Activated T-cell treated with anti-CD3 and anti-CD28 coated beads for 1 hour (primary cell): ENCODE data around the gene DRD4.

Source experiments
- DNase-seq: peaks from one replicate; pipeline ENCODE4 v3.0.0-alpha.2; 2020; ENCODE audit warnings: low read depth

DRD4 gene

DNA sequence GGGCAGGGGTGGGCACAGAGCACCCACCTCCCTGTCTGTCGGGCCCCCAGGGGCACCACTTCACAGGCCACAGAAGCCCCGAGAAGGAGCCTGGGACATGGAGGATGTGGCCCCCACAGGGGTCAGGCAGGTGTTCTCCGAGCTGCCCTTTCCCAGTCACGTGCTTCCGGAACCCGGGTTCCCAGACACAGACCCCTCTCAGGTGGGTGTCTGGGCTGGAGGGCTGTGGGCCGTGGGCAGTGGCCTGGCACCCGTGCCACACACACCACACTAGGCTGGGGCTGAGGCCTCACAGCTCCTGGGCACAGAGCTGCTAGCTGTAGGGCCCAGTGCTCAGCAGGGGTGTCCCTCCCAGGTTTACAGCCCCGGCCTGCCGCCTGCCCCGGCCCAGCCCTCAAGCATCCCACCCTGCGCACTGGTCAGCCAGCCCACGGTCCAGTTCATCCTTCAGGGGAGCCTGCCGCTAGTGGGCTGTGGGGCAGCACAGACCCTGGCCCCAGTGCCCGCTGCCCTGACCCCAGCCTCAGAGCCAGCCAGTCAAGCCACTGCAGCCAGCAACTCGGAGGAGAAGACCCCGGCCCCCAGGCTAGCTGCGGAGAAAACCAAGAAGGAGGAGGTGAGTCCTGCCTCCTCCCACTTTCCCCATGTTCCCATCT lies 26.8 kb upstream of the DRD4 start:
- DNase-seq = no peak

DNA sequence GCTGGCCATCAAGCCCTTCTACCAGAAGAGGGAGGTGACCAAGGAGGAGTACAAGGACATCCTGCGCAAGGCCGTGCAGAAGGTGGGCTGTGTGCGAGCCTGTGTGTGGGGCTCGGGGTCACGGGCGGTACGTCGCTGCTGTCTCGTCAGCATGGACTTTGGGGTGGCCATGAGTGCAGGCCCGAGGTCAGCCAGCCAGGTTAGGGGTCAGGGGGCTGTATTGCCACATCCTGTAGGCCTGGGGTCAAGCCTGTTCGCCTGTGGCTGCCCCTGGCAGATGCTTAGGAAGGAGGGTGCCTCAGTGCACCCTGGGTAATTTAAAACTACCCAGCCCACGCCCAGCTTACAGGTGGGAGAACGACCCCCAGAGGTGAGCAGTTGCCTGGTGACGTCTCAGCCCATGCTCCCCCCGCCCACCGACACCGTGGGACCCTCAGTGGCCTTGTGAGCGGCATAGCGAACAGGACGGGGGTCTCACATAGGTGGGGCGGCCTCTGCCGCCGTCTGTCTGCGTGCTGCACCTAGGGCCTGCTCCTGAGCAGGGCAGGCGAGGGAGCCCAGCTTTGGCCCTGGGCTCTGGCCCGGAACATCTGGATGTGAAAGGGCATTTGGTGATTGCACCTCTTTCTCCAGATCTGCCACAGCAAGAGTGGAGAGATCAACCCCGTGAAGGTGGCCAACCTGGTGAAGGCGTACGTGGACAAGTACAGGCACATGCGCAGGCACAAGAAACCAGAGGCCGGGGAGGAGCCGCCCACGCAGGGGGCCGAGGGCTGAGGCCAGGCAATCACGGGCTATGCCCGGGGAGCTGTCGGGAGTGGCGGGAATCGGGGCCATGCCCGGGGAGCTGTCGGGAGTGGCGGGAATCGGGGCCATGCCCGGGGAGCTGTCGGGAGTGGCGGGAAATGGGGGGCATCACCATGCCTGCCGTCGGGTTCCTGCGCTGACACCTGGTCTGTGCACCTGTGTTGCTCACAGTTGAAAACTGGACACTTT lies 25.8 kb upstream of the DRD4 start:
- DNase-seq = no peak

DNA sequence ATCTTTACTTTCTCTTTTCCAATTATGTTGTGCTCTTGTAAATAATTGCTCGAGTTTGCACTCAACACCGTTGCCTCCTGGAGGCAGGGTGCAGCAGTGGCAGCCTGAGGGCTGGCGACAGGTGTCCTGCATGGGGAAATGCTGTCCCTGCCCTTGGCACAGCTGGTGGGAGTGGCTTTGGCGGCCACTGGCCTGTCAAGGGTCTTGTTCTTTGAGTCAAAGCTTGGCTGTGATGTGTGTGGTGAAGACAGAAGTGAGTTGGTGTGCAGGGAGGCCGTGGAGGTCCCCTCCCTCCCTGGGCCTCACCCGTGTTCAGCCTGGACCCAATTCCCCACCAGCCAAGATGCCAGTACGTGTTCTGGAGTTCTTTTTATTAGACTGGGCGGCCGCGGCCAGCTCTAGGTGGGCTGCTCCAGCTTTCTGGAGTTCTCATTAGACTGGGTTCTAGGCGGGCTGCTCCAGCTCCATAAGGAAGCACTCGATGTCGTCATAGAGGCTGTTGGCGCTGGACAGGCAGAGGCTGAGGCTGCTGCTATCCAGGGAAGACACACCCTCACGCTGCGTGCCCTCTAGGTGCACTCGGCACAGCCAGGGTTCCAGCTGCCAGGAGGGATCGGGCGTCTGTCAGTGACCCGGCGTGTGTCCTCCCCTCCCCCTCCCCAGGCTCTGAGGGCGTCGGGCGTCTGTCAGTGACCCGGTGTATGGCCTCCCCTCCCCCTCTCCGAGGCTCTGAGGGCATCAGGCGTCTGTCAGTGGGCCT lies 24.7 kb upstream of the DRD4 start:
- no peak for DNase-seq

DNA sequence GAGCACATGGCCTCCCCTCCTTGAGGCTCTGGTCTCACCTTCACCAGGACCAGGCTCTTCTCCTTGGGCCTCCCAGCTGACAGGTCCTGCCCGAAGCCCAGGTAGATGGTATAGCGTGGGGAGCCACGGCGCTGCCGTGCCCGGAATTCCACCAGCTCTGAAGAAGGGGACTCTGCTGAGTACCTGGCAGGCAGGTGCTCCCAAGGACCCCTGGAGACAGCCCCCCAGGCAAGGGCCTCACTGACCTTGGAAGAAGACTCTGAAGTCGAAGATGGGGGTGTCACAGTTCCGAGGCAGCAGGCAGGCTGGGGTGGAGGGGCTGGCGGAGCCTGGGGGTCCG lies 24.1 kb upstream of the DRD4 start:
- DNase-seq = no peak

DNA sequence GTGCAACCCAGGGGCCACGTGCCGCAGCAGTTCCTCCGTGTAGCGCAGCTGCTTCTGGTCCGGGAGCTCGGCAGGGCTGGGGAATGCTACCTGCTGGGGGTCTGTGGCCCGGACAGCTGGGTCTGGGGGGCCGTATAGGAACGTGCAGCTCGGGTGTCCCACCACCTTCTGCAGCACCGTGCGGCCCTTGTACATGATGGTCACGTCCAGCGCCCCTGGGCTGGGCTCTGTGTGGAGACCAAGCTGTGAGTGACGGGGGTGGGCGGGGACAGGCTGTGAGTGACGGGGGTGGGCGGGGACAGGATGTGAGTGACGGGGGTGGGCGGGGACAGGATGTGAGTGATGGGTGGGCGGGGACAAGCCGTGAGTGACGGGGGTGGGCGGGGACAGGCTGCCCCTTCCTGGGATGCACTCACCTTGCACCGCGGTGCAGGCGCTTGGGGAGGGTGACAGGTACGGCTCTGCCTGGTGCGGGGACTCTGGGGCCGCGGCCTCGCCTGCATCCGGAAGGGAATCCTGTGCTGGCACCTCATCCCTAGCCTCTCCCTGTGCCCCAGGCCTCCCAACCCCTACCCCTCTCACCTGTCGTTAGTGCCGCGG lies 23.6 kb upstream of the DRD4 start:
- DNase-seq = peak; percentile 83

DNA sequence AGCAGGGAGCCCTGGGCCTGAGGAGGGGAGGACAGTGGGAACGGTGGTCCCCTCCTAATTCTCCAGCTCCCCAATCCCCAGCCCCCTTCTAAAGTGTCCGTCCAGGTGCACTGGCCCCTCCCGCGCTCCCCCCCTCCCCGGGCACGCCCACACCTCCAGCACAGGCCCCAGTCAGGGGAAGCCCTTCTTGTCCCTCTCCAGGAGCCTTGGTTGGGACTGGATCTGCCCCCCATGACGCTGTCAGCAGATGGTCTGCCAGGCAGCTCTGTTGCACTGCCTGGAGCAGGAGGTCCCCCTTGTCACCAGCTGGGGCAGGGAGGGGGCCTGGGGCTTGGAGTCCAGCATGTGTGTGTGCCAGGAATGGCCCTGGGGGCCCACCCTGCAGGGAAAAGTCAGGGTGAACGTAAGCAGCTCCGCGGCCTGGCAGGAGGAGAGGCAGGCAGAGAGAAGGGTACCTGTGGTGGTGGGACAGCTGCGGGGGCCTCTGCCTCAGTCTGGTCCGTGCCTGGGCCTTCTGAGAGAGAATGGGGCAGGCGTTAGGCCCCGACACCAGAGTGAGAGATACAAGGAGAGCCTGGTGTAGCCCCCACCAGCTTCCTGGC lies 22.9 kb upstream of the DRD4 start:
- no peak for DNase-seq

DNA sequence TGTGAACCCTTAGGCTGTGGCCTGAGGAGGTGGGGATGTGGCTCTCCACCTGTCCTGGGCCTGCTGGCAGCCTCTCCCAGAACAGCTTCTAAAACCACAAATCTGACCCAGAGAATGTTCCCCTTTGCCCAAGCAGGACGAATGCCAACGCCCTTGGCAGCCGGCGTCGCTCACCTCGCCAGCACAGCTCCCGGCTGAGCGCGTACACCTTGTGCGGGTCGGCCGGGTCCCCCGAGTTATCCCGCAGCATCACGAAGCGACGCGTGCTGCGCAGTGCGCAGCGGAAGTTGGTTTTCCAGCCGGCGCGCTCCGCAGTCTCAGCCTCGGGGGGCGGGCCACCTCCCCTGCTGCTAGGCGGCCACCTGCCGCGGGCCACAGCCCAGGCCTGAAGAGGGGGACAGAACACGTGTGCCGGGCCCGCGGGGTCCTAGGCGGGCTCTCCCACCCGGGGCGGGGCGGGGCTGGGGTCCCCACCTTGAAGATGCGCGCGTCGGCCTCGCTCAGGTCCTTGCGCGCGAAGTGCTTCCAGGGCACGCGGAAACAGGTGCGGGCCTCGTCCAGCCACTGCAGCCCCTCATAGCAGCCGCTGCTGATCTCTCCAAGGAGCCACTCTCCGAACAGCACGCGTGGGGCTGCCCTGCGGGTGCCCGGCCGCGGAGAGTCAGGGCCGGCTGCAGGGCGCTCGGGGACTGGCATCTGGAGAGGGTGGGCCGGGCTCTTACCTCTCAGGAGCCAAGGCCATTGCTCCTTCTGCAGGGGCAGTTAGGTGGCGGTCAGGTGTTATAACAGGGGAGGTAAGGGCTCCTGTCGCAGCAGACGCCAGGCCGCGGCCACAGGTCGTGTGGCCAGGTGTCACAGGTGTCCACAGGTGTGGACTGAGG lies 22.2 kb upstream of the DRD4 start:
- no peak for DNase-seq

DNA sequence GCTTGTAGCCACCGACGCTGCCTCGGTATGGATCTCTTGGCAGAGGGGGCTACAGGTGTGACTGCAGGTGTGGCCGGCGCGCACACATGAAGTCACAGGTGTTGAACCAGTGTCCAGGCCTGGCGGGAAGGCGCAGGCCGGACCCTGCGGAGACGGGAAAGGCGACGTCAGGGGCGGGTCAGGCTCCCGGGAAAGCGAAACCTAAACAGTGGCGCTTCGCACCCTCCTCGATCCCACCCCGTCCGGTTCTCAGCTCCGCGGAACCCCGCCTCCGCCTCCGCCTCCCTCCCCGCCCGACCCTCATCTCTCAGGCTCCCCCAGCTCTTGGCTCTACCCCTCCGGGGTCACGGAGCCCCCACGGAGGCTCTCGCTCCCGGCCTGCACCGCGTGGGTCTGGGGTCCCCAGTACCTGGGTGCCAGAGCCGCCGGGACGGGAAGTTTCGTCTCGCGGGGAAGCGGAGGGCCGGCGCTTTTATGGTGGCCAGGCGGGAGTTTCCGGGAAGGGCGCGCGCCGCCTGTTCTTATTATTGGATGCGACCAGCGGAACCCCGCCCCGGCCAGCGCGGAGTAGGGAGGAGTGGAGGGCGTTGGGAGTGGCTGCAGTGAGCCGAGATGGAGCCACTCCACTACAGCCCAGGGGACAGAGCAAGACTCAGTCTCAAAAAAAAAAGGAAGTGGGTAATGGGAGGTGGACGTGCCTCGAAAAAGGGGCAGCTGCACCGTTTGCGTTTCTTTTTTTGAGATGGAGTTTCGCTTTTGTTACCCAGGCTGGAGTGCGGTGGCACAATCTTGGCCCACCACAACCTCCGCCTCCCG lies 21.4 kb upstream of the DRD4 start, which contains the start of gene IRF7:
Gene IRF7 (minus strand): TSS at position 447 of the 816 bp plus-strand sequence. CDS start 586 bp downstream, outside the sequence.
- DNase-seq = peak; percentile 85

DNA sequence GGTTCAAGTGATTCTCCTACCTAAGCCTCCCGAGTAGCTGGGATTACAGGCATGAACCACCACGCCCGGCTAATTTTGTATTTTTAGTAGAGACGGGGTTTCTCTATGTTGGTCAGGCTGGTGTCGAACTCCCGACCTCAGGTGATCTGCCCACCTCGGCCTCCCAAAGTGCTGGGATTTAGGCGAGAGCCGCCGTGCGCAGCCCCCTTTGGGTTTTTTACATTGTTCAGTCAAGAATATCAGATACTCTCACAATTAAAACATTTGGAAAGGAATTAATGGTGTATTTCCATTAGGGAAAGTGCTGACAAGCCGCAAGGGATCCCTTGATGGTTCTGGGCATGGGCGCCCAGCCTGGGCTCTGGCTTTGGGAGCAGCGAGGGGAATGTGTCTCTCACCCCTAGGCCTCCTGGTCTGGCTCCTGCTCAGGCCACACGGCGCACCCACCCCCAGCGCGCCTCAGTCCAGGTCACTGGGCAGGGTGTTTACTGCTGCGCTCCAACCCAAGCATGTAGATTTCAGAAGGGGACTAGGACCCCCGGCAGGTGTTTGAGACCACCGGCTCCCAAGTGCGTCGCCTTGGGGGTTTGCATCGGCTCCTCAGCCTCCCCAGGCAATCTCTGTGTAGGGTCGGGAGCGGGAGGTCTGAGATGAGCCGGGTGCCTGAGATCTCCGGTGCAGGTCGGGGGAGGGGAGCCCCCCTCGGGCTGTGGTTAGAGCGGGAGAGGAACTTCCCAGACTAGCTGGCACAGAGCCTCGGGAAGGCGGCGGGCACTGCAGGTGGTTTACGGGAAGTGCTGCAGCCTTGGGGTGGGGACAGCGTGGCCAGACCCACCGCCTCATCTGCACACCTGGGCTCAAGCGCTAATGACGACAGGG lies 20.5 kb upstream of the DRD4 start:
- no peak for DNase-seq

DNA sequence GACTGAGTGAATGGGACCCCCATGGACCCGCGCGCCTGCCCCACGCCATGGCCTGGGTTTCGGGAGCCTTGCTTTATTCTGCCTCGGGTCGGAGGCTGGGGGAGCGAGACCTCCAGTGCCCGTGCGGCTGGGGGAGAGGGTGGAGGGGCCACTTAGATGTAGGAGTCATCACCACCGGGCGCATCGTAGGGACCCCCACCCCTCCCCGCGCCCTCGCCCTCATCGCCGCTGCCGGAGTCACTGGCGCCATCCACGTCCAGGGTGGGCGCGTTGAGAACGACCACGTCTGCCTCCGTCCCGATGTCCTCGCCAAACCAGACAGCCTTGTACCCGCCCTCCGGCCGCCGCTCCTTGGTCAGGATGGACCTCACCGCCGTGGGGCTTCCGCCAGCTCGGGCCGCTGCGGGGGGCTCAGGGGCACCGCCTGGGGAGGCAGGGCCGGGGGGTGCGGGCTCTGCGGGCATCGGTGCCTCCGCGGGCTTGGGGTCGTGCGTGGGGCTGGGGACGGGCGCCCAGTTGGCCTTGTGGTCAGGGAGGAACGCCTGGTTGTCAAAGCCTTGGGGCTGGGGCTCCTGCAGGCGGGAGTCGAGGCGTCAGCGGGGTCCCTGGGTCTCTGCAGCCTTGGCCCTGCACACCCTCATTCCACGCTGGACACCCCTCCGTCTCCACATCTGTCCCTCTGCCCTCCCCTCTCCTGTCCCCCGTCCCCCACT lies 19.7 kb upstream of the DRD4 start:
- DNase-seq = no peak

DNA sequence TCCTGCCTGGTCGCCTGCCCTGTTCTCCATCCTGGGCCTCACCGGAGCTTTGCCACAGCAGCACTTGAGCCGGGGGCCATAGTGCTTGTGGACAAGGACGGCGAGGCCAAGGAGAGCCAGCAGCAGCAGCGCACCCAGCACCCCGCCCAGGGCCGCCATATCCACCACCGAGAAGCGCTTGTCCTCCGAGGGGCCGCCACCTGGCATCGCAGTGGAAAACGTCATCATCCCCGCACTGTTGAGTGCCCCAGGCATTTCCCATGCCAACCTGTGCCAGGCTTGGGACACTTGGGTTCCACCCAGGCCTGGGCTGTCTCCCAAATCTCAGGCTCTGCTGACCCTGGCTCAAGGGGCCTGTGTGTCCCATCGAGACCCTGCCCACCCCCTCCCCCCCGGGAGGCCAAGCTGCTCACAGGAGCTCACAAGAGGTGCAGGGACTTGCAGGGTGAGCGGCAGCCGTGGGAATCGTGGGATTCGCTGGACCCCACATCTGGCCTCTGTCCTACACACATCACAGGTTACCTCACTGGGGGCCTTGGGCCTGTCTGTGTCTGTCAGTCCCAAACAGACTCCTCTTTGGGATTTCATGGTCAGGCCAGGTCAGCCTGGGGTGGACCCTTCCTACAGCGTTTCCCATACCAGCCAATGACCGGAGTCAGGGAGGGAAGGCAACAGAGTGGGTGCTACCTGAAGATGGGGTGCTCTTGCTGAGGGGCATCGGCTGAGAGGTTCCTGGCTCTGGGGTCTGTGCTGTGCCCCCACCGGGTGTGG lies 19.0 kb upstream of the DRD4 start:
- DNase-seq = no peak

DNA sequence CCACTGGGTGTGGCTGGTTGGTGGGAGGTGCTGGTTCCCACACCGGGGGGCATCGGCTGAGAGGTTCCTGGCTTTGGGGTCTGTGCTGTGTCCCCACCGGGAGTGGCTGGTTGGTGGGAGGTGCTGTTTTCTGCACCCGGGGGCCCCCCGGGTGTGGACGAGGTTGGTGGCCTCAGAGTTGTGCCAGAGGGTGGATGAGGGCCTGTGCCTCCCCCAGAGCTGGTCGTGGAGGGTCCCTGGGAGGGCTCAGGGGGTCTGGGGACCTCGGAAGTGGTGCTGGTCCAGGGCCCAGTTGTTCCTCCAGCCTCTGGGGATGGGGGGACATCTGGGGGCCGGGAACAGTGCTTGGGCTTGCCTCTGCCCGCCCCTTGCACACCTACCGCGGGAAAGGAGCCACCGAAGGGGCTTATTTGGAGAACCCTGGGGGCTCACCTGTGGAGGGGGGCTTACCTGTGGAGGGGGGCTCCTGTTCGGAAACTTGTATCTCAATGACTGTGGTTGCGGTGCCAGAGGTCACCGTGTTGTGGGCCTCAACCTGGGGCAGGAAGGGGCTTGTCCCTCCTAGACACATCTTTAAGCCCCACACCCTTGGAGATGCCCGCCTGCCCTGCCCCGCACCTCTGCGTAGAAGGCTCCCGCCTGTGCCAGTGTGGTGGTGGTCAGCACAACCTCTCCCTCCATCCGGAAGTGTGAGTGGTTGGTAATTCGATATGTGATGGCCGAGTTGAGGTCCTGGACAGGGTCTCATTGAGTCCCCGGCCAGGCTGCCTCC lies 18.0 kb upstream of the DRD4 start:
- no peak for DNase-seq

DNA sequence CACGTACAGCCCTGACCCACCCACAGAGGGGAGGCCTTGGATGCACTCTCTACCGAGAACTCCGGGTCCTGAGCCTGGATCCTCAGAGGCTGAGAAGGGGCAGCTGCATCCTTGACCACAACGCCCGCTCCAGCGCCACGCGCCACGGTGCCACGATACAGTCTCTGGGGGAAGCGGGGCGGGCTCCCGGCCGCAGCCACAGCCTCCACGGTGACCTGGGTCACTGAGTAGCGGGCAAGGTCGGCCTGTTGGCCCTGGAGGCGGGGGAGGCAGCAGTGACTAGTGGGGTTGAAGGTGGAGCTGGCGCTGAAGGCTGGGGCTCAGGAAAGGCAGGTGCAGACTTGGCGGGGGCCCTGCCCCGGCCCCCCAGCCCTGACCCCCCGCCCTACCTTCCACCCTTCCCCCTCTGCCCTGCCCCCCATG lies 17.4 kb upstream of the DRD4 start:
- DNase-seq = no peak

DNA sequence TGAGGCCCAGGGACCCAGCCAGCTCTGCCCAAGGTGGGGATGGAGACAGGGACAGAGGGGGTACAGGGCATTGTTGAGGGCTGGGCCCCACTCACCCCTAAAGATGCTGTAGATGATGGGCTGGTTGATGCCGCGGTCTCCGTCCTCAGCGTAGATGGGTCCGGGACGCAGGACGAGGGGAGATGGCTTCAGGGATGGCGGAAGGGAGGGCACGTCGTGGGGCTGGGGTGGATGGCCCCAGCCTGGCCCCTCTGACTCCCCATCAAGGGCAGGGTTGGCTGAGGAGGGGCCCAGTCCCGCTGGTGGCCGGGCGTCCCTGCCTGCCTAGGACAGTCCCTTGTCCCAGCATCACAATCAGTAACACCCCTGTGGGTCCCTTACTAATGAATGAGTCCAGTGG lies 16.9 kb upstream of the DRD4 start:
- no peak for DNase-seq

DNA sequence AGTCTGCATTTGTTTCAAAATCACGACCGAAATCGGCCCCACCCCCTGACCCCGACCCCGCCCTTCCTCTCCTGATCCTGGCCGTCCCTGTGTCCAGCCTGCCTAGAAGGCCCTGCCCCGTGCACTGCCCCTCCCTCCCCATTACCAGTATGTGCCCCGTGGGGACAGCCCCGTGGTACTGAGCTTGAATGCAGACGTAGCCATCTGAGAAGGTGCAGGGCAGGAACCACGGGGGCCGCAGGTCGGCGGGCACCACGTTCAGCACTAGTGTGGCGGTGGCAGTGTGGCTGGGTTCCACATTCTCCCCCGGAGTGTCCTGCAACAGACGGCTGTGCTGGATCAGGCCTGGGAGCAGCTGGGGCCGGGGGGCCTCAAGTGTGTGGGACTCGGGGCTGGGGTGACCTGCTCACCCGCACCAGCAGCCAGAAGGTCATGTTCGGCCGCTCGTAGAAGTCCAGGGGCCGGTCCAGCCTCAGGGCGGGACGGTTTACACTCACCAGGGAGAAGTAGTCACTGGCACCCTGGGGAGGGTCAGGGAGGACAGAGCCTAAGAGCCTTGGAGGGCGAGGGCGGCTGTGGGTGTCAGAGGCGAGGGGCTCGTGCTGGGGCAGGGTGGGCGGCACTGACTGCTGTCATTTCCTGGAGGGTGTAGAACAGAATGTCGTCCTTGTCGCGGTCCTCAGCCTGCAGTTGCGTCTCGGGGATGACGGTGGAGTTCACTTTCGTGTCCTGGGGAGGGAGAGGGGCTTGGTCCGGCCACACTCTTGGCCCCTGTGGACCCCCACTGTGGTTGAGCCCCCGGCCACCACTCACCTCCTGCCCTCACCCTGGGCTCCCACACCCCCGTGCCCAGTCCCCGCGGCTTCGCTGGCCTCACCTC lies 15.9 kb upstream of the DRD4 start:
- DNase-seq = no peak

DNA sequence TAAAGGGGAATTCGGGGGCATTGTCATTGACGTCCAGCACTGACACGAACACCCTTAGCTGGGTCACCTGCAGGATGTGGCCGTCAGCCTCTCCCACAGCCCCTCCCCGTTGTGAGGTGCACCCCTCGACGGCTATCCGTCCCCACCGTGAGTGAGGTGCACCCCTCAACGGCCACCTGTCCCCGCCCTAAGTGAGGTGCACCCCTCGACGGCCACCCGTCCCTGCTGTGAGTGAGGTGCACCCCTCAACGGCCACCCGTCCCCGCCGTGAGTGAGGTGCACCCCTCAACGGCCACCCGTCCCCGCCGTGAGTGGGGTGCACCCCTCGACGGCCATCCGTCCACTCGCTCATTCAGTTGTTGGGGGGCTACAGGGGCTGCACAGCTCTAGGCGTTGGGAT lies 15.2 kb upstream of the DRD4 start:
- no peak for DNase-seq
